ENCODE data around the gene PLA2G2F. TPM values are rescaled to one million over a fixed set of nuclear protein-coding genes. Genes with fewer than 3 reads are reported as not detected.

PLA2G2F gene
- total RNA-seq, 1 donor: under 0.01 TPM

DNA sequence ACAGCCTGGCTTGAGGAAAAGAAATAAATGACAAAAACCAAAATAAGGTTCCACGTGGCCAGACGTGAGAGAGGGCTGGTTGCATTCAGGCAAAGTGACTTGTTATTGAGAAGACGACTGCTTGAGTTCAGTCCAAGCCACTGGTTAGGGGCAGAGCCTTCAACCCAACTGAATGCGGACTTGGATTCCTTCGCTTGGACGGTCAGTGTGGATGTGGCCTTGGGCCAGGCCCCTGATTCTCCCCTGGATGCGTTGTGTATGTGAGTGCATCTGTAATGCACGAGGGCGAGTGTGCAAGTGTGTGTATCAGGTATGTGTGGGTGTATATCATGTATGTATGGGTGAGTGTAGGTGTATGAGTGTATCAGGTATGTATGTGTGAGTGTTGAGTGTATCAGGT is 1.9 kb downstream of the PLA2G2F start:
- no peak for DNase-seq (ENCODE audit: low read depth in 2 of 3, low spot score in 2 of 3)

DNA sequence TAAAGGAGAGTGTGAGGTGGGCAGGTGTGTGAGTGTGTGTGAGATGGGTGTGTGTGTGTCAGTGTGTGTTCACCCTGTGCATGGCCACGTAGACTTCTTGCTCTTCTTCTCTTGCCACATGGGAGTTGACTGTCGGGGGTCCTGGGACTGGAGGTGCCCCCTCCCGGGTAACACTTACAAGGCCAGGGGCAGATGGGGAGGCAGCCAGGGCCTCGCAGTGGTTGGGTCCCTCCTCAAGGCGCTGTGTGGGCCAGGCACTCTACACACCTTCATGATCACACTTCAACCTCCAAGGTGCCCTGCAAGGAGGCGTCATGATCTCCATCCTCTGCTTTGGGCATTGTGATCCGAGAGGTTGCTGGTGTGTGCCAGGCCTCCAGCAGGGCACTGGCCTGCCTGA is 2.3 kb downstream of the PLA2G2F start:
- no peak for DNase-seq (ENCODE audit: low read depth in 2 of 3, low spot score in 2 of 3)

- no peak for DNase-seq (ENCODE audit: low read depth in 2 of 3, low spot score in 2 of 3)
These were observed 3.0 kb downstream of the PLA2G2F start for GRCh38 chr1:20142001-20142710.

- no peak for DNase-seq (ENCODE audit: low read depth in 2 of 3, low spot score in 2 of 3)
These were observed 4.2 kb downstream of the PLA2G2F start for GRCh38 chr1:20143318-20143717.

DNA sequence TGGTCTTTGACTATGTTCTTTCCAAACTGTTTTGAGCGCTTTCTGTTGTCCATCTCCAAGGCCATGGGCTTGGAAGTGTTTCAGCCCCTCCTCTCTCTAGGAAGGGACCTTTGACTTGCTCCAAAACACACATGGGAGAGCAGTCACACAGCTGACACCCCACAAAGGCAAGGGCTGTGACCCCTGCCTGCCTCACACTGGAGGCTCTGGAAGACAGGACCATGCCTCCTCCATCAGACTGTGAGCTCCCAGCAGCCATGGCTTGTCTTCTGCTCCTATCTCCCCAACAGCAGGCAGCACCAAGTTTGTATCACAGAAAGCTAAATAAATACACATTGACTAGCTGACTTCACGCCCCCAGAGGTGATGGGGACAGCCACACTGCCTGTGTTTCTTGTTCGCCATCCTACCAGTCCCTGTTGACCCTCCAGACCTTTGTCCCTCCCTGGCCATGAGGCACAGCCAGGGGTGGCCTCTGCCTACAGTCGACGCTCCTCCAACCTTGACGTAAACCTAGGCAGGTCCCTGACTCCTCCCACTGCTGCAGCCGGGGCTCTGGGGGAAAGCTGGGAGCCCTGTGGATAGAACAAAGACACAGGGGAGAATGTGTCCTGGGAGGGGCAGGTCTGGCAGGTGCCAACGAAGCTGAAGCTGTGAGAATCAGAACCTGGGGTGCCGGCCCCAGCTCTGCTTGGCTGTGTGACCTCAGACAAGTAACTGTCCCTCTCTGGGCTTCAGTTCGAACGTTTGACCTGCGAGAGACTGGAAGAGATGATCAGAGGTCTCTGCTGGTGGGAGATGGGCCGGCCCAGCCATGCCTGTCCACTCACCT is 4.8 kb downstream of the PLA2G2F start:
- DNase-seq (ENCODE audit: low read depth in 2 of 3, low spot score in 2 of 3): no peak

- no peak for DNase-seq (ENCODE audit: low read depth in 2 of 3, low spot score in 2 of 3)
These were observed 8.9 kb downstream of the PLA2G2F start for GRCh38 chr1:20147846-20148570.

GRCh38 chr1:20148571-20149500 is 9.7 kb downstream of the PLA2G2F start:
- no peak for DNase-seq (ENCODE audit: low read depth in 2 of 3, low spot score in 2 of 3)

DNA sequence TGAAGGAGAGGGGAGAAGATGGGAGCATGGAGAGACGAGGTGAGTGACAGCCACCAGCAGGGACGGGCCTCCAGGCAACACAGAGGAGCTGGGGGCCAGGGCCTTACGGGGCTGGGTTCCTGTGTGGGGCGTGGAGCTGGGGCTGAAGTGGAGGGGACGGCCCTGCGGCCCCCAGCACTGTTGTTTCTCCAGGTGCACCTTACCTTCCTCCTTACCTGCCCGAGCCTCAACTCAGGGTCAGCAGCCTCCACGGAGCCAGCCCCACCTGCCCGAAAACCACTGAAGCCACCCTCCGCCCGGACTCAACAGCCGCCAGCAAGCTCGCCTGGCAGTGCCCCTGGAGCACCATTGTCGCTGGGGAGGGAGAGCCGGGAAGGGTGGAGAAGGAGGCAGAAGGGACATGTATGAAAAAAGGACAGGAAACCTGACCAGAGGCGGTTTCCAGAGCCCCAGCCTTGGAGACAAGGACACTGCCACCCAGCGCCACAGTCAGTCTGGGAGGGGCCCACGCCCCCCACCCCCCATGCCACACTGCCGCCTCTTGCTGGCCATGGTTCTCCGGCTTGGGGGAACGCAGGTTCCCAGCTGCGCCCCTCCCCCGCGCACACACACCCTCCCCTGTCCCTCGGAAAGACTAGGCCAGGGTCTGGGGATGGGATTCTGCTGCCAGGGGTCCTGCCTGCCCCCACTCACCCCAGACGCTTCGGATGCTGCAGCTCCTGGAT is 10.6 kb downstream of the PLA2G2F start:
- DNase-seq (ENCODE audit: low read depth in 2 of 3, low spot score in 2 of 3): no peak

- no peak for DNase-seq (ENCODE audit: low read depth in 2 of 3, low spot score in 2 of 3)
These were observed 11.2 kb downstream of the PLA2G2F start for GRCh38 chr1:20150326-20150705.

DNA sequence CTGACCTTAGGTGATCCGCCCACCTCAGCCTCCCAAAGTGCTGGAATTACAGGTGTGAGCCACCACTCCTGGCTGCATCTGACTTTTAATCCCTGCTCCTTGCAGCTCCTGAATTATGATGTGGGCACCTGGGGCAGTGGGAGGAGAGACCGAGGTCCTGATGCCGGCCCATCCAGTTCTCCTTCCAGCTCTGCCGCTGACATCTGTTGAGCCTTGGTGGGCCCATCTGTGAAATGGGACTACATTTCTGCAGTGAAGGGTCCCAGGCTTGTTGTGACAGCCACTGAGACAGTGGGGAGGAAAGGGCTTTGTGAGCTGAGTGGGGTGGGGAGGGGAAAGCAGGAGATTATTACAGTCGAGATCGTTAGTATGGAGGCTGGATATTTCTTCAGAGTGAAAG is 11.8 kb downstream of the PLA2G2F start:
- DNase-seq (ENCODE audit: low read depth in 2 of 3, low spot score in 2 of 3): no peak

DNA sequence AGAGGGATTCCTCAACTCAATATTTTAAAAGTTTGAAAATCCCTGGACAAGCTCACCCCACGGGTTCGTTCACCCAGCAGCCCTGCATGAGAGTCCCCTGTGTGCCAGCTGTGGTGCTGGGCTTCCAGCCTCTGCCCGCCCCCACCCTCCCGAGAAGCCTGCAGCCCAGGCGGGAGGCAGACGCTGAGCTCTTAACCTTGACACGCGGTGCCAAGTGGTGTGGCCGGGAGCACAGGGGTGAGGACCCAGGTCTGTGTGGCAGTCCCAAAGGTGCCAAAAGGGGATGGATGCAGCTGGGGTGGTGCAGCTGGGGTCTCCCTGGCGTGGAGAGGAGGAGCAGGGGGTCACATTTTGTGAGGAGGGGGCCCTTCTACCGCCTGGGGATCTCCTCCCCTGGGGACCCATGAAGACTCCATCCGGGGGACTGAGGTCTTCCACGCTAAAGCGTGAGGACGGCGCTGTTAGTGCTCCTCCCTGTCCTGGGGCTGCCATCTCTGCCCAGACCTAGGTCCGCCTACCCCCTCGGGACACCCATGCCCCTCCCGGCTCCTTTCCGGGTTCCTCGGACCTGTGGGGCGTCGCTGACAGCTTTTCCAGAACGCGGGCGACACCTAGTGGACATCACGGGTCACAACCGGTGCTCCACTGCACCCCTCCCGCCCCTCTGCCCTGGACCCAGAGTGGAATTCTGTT is 12.9 kb downstream of the PLA2G2F start:
- DNase-seq (ENCODE audit: low read depth in 2 of 3, low spot score in 2 of 3): peak; percentile 63 to 76 (median 63)

- DNase-seq (ENCODE audit: low read depth in 2 of 3, low spot score in 2 of 3): no peak
These were observed 13.4 kb downstream of the PLA2G2F start for GRCh38 chr1:20152599-20152930.

DNA sequence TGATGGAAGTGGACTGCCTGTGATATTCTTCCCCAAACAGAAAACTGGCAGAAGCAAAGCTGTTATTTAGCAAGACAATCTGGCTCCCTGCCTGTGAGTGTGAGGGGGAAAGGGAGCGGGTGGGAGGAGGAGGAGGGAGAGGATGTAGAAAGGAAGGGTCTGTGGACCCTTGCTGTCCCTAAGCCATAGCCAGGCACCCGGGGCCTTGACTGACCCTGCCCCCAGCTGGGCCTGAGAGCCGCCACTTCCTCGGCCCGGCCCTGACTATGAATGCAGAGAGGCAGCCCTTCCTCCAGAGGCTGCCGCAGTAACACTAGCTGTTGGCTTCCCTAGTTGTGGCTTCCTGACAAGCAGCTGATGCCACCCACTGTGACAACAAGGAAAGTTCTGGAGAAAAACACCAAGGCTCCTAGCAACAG is 13.9 kb downstream of the PLA2G2F start:
- peak in 1 of 3 donors; percentile 59 for DNase-seq (ENCODE audit: low read depth in 2 of 3, low spot score in 2 of 3)

- no peak for DNase-seq (ENCODE audit: low read depth in 2 of 3, low spot score in 2 of 3)
These were observed 15.2 kb downstream of the PLA2G2F start for GRCh38 chr1:20154301-20154831.

GRCh38 chr1:20158358-20159070 is 19.4 kb downstream of the PLA2G2F start:
- no peak for DNase-seq (ENCODE audit: low read depth in 2 of 3, low spot score in 2 of 3)

- DNase-seq (ENCODE audit: low read depth in 2 of 3, low spot score in 2 of 3): peak in 1 of 3 donors; percentile 22
These were observed 20.9 kb downstream of the PLA2G2F start for GRCh38 chr1:20160034-20160433.

- no peak for DNase-seq (ENCODE audit: low read depth in 2 of 3, low spot score in 2 of 3)
These were observed 25.6 kb downstream of the PLA2G2F start for GRCh38 chr1:20164694-20165202.

- DNase-seq (ENCODE audit: low read depth in 2 of 3, low spot score in 2 of 3): peak in 1 of 3 donors; percentile 40
These were observed 26.4 kb downstream of the PLA2G2F start for GRCh38 chr1:20165522-20165951.
